Fibroblast of pulmonary artery (primary cell): ENCODE measurements around the gene N4BP3.

Experiments used
- DNase-seq: peaks from one replicate; pipeline ENCODE4 v3.0.0-alpha.2; 2010; ENCODE audit warnings: low read depth
- H3K4me3 ChIP-seq: replicated peaks from 2 replicates; pipeline ENCODE4 v1.5.1; 2011; ENCODE audit warnings: low read depth, mild to moderate bottlenecking, control low read depth, low read length, moderate library complexity
- CTCF ChIP-seq: IDR thresholded peaks from 2 replicates; pipeline ENCODE4 v1.5.1; 2011; ENCODE audit warnings: mild to moderate bottlenecking, control low read depth, low read length, inconsistent platforms; ENCODE audit errors: missing control alignments

The N4BP3 gene

GRCh38 chr5:178098685-178099084, 14.6 kb upstream of the N4BP3 start:
- no peak for TF ChIP-seq CTCF
- H3K4me3 ChIP-seq: no peak overlapping the region
- DNase-seq: no peak

- no peak for TF ChIP-seq CTCF
- no peak overlapping the region for H3K4me3 ChIP-seq
- DNase-seq: no peak
Measured at GRCh38 chr5:178103612-178104011, 9.7 kb upstream of the N4BP3 start.

- no peak overlapping the region for H3K4me3 ChIP-seq
- no peak for DNase-seq
- TF ChIP-seq CTCF: no peak
Measured at GRCh38 chr5:178104492-178104891, 8.8 kb upstream of the N4BP3 start.

- TF ChIP-seq CTCF: no peak
Measured at GRCh38 chr5:178106086-178106485, 7.2 kb upstream of the N4BP3 start.

GRCh38 chr5:178106556-178107239, 6.6 kb upstream of the N4BP3 start:
- no peak overlapping the region for H3K4me3 ChIP-seq
- no peak for TF ChIP-seq CTCF
- DNase-seq: no peak

More at GRCh38 chr5:178106086-178106485, 7.2 kb upstream of the N4BP3 start:
- DNase-seq: no peak
- H3K4me3 ChIP-seq: no peak overlapping the region

- no peak for TF ChIP-seq CTCF
- H3K4me3 ChIP-seq: no peak overlapping the region
- DNase-seq: no peak
Measured at GRCh38 chr5:178107756-178108310, 5.5 kb upstream of the N4BP3 start.

- DNase-seq: no peak
- no peak for TF ChIP-seq CTCF
- no peak overlapping the region for H3K4me3 ChIP-seq
Measured at GRCh38 chr5:178108446-178108845, 4.9 kb upstream of the N4BP3 start.
